ENCODE results near the gene ADAMTS5.

ADAMTS5 gene

DNA sequence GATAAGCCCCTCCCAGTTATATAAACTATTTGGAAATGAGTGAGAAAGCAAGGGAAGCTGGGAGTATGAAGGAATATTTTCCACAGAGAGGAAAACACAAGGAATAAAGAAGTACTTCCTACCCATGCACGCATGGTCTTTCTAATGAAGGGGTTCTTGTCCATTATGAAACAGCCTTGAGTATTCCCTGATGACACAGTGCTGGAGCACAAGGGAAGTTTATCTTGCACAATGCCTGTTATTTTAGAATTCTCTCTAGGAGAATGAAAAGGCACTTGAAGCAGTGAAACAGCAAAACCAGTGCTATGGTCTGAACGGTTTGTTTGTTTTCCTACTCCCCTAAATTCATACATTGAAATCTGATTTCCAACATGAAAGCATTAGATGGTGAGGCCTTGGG lies 83.1 kb downstream of the ADAMTS5 start:
- no peak for DNase-seq

DNA sequence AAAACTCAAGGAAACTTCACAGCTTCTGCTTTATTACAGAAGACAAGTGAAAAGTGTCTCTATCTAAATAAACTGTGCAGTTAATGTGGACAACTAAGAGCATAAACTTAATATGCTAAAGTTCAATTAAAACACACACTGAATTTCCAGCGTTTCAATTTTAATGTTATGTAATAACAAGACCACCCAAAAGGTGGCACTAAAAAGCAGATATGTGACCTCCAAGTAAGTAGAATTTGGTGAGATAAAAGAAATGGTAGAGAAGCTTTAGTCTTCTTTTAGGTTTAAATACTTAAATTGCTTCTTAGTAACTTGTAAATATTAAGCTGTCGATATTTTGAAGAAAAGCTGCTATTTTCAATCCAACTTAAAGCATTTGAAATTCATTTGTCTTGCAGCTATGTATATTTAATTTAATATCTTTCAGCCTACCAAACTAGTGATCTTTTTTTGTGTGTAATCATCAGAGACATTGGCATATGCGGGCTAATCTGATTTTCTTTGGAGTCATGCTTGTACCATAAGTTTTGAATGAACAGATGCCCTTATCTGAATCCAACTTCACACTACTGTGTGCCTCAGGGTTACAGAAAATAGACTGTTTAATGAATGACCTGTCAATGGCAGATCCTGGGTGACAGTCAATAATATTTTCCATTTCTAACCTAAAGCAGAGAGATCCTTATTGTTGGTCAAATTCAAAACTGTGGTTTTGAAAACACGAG lies 85.2 kb downstream of the ADAMTS5 start:
- no peak for DNase-seq

DNA sequence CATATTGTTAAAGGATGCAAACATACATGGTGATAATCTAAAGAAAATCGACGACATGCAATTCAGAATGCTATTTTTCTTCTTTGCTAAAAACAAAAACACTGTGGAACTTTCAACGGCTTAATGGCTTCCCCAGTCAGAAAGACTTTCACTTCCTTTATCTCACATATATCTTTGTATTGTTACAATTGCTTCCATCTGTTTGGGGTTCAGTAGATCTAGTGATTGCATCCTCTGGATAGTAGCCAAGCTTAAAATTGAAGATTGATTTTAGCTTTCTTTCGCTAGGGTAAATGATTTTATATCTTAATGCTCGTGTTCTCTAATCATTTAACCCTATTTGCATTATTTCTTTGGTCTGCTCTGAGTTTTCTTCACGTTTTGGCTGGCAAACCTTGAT lies 89.9 kb downstream of the ADAMTS5 start:
- no peak for DNase-seq

DNA sequence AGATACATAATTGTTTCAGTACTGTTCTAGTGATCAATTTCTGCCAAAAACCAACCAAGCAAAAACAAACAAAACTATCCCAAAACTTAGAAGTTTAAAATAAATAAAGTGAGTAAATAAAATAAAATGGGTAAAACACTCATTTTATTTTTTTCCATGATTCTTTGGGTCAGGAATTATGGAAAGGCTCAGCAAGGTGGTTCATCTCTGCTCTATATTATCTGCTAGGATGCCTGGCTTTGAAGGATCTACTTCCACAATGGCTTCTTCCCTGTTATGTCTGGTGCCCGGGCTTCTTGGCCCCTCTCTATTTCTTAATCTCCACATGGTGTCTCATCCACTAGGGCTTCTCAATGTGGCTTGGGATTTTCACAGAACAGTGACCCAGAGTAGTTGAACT lies 92.5 kb downstream of the ADAMTS5 start:
- no peak for DNase-seq

Measured in NCI-H226 (cell line).